ENCODE results near the gene RAB10.

DNA sequence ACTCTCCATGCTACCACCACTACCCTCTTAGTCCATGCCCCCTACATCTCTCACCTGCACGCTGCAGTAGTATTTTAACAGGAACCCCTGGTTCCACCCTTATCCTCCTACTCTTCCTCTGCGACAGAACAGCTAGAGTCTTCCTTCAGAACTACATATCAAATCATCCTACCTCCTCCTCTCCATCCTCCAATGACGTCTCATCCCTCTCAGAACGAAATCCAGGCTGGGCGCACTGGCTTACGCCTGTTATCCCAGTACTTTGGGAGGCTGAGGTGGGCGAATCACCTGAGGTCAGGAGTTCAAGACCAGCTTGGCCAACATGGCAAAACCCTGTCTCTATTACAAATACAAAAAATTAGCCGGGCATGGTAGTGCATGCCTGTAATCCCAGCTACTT is 41.3 kb upstream of the RAB10 start:
- TF ChIP-seq, protein P1, sequence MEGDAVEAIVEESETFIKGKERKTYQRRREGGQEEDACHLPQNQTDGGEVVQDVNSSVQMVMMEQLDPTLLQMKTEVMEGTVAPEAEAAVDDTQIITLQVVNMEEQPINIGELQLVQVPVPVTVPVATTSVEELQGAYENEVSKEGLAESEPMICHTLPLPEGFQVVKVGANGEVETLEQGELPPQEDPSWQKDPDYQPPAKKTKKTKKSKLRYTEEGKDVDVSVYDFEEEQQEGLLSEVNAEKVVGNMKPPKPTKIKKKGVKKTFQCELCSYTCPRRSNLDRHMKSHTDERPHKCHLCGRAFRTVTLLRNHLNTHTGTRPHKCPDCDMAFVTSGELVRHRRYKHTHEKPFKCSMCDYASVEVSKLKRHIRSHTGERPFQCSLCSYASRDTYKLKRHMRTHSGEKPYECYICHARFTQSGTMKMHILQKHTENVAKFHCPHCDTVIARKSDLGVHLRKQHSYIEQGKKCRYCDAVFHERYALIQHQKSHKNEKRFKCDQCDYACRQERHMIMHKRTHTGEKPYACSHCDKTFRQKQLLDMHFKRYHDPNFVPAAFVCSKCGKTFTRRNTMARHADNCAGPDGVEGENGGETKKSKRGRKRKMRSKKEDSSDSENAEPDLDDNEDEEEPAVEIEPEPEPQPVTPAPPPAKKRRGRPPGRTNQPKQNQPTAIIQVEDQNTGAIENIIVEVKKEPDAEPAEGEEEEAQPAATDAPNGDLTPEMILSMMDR (optimal IDR thresholded peaks at IDR 0.05 in 1 of 3, IDR thresholded peaks at IDR 0.05 in 1 of 3, conservative IDR thresholded peaks at IDR 0.05 in 1 of 3; ENCODE audit: extremely low read depth in 1 of 3, insufficient read depth in 2 of 3, low read length in 3 of 3): no peak
- TF ChIP-seq EZH2 (IDR thresholded peaks at IDR 0.05; ENCODE audit: low read length): no peak

Data from keratinocyte (primary cell).